SKM-1 treated with dmso at 0.1 percent for 144 hours (cell line): ENCODE data around the gene UBQLN1.
"Not testable (repeated sequence)": the region's sequence is repeated elsewhere in the genome, so short reads cannot be mapped to it uniquely, and the experiment has no call there.

Experiments
- DNase-seq: peaks from one replicate; lab custom pipeline; 2025; ENCODE audit not compliant: unreplicated experiment; lab: John Stamatoyannopoulos, UW

UBQLN1 gene

DNA sequence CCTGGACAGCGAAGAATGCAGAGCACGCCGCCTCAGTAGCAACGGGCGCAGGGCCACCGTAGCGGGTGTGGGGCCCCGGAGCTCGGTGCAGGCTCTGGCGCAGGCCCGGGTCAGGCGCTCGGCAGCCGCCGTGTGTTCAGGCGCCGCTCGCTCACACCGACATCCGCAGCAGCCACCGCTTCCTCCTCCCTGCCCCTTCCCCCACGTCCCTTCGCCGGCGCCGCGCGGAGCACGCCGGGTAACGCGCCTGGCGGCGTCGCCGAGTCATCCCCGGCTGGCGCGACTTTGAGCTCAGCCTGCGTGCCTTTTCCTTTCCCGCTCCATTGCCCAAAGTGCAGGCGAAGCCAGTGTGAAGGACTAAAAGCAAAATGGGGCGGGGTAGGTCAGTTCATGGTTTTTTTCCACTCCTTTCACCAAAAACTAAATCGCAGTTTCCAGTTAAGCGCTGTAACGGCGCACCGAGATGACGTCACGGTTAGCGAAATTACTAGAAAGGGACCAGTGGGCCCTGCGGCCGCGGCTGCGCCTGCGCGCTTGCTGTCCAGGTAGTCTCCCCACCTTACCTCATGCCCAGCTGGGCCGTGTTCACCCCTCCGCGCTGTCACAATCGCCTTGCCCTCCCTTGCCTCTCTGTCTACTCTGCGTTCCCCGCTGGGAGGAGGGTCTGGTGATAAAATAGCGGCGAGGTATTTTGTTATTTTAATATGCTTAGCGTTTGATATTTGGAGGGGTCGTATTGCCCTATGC lies at the start of gene UBQLN1:
TSS of gene UBQLN1 (minus strand) at position 191 of the 747 bp plus-strand sequence. CDS start 279 bp downstream, outside the sequence.
- peak; percentile 61 for DNase-seq

DNA sequence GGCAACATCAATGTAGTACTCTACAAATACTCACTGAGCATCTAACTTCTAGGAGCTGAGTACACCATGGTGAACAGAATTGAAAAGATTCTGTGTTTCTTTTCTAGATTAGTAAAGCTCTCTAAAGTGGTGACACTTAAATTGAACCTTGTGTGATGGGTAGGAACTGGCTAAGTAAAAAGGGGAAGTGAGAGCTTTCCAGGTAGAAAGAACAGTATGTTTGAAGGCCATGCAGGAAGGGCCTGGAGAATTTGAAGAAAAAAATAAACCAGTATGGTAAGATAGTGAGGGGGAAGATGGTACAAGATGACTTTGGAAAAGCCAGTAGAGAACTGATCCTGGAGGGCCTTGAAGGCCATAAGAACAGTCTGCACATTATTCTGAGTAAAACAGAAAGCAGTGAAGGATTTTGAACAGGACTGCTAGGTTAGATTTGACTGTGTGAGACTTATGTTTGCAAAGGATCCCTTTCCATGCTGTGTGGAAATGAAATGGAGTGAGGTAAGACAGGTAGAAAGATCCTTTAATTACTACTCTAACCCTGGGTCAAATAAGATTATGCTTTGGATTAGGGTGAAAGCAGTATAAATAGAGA lies 46.7 kb upstream of the UBQLN1 start:
- DNase-seq: peak; percentile 14

DNA sequence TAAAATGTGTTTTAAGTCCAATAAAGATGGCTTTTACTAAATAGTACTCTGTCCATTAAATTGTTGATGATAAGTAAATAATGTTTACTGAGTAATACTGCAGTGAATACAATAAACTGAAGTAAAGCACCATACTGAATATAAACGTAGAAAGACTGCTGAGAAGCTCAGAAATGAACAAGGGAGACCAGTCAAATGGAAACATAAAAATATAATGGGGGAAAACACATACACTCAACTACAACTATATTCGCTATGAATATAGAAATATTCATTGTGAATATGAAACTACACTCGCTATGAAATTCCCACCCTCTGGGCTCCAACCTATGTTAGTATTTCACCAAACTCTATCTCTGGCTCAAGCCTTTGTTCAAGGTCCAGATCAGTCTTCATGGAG lies 41.9 kb upstream of the UBQLN1 start:
- DNase-seq: no peak

DNA sequence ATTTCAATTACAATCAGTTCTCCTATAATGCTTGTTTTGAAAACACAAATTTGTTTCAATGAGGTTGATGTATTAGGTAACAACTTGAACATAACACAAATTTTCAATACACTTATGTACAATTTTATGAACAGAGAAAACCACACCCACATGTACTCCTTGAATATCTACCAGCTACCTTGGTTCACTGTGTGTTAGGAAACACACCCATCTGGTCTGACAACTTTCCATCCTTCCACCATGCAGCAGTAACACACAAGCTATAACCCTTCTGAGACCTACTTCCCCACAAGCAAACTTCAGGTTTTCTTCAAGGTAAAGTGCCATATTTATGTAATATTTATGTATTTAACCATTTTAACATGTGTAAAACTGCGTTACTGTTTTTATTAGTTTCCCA lies 36.4 kb upstream of the UBQLN1 start:
- DNase-seq: no peak

DNA sequence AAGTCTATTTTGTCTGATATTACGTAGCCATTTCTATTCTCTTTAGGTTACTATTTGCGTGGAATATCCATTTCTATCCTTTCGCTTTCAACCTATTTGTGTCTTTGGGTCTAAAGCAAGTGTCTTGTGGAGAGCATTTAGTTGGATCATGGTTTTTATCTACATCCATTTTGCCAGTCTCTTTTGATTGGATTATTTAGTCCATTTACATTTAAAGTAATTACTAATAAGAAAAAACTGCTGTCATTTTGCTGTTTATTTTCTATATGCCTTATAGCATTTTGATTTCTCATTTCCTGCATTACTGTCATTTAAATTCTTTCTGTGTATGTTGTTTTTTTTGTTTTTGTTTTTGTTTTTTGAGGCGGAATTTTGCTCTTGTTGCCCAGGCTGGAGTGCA lies 26.0 kb upstream of the UBQLN1 start:
- DNase-seq: no peak

- not testable (repeated sequence) for DNase-seq
Observed at GRCh38 chr9:83728591-83729368, 21.0 kb upstream of the UBQLN1 start.

- DNase-seq: no peak
Observed at GRCh38 chr9:83724436-83724835, 16.7 kb upstream of the UBQLN1 start.

GRCh38 chr9:83722726-83723495 lies 15.2 kb upstream of the UBQLN1 start:
- no peak for DNase-seq

DNA sequence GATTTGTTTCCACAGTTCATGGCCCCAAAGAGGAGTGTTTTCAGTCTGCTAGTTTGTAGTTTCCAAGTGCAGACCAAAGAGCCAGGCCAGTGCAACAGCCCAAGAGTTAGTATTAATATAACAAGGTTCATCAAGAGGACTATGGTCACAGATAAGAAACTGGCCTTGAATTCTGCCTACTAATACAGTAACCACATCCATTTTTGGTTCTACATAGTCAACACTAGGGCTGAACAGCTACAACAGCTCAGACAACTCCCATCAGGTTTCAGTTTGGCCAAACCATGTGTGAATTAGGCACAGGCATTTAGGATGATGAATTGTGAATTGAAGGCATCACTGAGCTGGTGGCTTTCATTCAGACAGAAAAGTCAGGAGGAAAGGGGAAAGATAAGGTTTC lies 13.8 kb upstream of the UBQLN1 start:
- no peak for DNase-seq

DNA sequence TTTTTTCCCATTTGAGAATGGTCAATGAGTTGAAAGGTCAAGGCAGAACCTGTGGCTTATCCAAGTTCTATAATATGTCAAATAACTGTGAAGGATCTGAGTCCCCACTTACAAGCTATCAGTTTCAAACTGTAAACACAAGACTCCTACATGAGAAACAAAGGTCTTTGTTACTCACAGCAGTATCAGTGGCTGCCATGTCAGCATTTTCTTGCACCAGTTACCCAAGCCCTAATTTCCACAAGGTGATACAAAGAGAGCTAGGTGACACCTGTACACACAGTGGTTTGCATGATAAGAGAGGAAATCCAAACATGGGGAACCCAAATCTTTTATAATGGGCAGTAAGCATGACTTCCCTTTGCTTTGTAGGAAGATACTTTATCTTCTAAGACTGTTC lies 8.0 kb upstream of the UBQLN1 start:
- no peak for DNase-seq

DNA sequence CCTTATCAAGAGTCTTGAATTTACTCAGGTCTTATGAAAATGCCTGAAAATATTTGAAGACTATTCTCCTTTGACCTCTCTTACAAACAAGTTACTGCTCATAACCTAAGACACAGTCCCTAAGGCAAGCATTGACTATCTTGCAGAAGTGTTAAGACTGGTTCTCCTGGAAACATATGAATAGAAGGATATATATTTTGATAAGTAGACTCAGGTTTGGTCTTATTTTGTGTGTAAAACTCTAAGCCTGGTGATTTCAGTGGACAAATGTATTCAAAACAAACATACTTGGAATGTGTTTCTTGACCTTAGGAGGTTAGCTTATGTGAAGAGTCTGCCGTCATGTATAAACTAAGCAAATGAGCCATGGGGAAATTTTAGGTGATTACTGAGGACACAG lies 7.5 kb upstream of the UBQLN1 start:
- no peak for DNase-seq

DNA sequence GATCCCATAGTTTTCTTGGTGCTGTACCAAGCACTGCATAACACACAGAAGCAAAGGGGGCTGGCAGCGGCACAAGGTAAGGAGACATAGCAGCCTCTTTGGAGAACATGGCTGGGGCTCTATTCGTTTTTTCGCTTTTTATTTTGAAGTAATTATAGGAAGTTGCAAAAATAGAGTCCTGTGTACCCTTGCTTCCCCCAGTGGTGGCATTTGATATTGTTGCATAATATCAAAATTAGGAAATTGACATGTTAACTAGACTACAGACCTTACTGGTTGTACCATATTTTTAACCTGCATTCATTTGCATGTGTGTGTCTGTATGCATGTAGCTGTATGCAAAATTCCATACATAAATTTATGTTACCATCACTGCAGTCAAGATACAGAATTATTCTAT lies 6.6 kb upstream of the UBQLN1 start:
- no peak for DNase-seq

DNA sequence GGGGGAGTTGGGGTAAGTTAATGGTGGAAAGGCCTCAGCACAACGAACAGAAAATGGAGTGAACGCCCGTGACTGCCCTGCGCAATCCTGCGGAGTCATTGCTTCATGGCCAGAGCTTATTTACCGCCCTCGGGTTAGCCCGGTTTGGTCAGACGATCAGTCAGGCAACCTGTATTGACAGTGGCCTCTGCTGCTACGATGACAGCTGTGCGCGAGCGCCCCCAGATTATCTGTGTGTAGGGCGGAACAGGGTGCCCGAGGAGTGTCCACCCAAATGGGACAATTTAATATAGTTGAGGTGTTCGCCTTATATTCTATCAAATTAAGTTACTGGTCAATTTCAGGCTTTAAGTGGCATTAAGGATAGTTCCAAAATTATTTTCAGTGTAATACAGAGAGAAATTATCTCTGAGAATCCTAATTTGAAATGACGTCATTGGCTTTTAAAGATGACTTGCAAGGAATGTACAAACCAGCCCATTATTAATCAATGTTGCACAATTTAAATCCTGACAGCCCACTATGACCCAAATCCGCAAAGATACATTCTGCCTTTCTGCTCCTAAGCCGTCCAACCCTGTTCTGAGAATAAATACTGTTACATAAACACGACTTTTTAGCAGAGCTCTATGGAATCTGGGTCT lies 879 bp upstream of the UBQLN1 start:
- DNase-seq: peak; percentile 18

DNA sequence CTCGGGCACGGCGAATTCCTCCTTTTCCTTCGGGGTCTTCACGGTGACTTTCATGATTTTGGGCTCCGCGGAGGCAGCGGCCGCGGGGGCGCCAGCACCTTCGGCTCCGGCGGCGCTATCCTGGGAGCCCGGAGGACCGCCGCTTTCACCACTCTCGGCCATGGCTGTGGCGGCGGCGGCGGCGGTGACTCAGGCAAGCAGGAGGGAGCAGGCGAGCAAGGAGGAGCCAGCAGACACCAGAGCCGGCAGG lies 315 bp downstream of the UBQLN1 start:
- peak; percentile 39 for DNase-seq

- no peak for DNase-seq
Observed at GRCh38 chr9:83706676-83707517, 861 bp downstream of the UBQLN1 start.

DNA sequence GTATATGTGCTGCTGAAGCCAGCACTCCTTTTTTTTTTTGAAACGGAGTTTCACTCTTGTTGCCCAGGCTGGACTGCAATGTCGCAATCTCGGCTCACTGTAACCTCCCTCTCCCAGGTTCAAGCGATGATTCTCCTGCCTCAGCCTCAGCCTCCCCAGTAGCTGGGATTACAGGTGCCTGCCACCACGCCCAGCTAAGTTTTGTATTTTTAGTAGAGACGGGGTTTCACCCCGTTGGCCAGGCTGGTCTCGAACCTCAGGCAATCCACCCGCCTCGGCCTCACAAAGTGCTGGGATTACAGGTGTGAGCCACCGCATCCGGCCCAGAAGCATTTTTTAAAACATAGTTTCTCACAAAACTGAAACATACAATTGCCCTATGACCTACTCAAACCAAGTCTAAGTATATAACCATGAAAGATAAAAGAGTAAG lies 2.5 kb downstream of the UBQLN1 start:
- not testable (repeated sequence) for DNase-seq

DNA sequence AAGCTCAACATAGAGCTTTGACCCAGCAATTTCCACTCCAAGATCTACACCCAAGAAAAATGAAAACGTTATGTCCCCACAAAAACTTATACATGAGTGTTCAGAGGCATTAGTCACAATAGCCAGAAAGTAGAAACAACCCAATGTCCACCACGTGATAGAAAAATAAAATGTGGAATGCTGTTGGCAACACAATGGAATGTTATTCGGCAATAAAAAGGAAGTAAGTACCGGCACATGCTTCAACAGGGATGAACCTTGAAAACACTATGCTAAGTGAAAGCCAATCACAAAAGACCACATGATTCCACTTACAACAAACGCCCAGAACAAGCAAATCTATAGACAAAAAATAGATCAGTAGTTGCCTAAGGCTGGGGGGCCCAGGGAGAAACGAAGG lies 6.0 kb downstream of the UBQLN1 start:
- no peak for DNase-seq

DNA sequence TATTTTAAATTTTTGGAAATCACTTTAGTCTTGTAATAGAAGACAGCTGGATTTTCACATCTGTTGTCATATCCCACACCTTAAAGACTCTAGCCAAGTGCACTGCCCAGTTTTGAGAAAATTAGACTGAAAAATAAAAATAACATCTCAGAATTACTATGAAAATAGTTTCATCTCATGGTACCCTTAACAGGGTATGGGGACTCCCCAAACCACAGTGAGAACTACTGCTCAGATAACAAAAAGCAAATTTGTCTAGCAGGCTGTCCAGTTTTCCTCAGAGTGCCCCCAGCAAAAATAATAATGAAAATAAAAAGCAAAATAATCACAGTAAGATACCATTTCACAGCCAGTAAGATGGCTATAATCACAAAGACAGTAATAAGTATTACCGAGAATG lies 6.5 kb downstream of the UBQLN1 start:
- DNase-seq: no peak

DNA sequence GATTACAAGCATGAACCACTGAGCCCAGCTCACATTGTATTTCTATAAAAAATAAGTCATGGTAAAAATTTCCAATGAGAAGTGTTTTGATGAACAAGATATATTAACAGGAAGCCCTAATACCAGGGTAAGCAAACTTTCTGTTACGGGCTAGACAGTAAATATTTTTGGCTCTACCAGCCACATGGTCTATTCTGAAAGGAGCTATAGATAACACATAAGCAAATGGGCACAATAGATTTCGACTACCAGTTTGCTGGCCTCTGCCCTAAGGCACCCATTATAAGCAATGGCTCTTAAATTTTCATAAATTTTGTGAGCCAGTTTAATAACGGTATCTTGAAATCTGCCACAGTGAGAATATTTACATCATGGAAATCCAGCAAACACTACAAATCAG lies 8.1 kb downstream of the UBQLN1 start:
- no peak for DNase-seq

GRCh38 chr9:83698976-83699585 lies 8.7 kb downstream of the UBQLN1 start:
- no peak for DNase-seq
